GM06990 (cell line): Measurements from ENCODE around the gene RAB8B.

Source experiments
- DNase-seq: peaks from one replicate; pipeline ENCODE4 v3.0.0-alpha.2; 2011; ENCODE audit not compliant: insufficient read length; ENCODE audit errors: extremely low read depth
- H3K27me3 ChIP-seq: replicated peaks from 2 replicates; pipeline ENCODE4 v1.6.0; 2011; ENCODE audit warnings: low read length; ENCODE audit not compliant: control insufficient read depth, insufficient read depth
- H3K36me3 ChIP-seq: 2 replicates; pipeline ENCODE4 v1.5.1; 2011; ENCODE audit warnings: low read length; ENCODE audit not compliant: control insufficient read depth, insufficient read depth
- H3K4me3 ChIP-seq: replicated peaks from 2 replicates; pipeline ENCODE4 v1.5.1; 2011; ENCODE audit warnings: low read depth, mild to moderate bottlenecking, control low read depth, low read length
- TF ChIP-seq, protein P1 (sequence below): IDR thresholded peaks from 2 replicates; pipeline ENCODE4 v1.5.1; 2011; ENCODE audit warnings: low read length, control low read depth, mild to moderate bottlenecking, inconsistent platforms; ENCODE audit not compliant: insufficient read depth, poor library complexity, severe bottlenecking

Gene RAB8B

DNA sequence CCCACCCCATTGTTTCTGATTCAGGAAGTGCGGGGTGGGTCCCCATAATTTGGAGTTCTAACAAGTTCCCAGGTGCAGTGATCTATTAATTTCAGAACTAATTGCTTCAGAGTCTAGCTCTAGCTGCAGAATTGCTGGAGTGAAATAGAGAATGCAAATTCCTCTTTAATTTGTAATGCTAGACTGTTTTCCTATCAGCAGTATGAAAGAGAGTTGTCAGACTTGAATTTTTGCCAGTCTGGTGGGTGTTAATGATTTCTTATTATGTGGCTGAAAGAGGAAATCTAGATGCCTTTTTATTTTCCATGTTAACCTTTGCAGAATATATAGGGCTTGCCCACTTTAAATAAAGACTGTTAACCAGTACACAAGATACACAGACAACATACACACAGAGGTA, 111.7 kb downstream of the RAB8B start:
- H3K27me3 ChIP-seq = no peaks in the 10 kb centered on the region
- H3K36me3 ChIP-seq = peaks cover 2% of the 10 kb centered on the region
- DNase-seq = no peak
- TF ChIP-seq, protein P1, sequence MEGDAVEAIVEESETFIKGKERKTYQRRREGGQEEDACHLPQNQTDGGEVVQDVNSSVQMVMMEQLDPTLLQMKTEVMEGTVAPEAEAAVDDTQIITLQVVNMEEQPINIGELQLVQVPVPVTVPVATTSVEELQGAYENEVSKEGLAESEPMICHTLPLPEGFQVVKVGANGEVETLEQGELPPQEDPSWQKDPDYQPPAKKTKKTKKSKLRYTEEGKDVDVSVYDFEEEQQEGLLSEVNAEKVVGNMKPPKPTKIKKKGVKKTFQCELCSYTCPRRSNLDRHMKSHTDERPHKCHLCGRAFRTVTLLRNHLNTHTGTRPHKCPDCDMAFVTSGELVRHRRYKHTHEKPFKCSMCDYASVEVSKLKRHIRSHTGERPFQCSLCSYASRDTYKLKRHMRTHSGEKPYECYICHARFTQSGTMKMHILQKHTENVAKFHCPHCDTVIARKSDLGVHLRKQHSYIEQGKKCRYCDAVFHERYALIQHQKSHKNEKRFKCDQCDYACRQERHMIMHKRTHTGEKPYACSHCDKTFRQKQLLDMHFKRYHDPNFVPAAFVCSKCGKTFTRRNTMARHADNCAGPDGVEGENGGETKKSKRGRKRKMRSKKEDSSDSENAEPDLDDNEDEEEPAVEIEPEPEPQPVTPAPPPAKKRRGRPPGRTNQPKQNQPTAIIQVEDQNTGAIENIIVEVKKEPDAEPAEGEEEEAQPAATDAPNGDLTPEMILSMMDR = no peak
- H3K4me3 ChIP-seq = no peak overlapping the region

DNA sequence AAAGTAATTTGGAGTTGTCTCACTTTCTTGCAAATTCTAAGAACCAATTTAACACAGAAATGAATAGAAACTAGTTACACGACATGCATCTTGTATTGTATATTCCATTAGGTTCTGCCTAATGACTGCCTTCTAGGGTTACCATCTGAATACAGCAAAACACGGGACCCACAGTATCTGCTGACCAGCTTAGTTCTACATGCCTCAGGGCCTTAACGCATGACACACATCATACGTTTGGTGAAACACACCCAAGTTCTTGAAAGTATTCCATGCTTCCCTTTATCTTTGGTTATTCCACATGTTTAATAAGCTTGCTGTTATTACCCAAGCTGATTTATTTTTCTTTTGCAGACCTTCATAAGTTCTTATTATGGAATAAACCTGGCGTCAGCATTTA, 115.9 kb downstream of the RAB8B start:
- H3K27me3 ChIP-seq = no peaks in the 10 kb centered on the region
- DNase-seq = no peak
- peaks cover 1% of the 10 kb centered on the region; the same call in 1 of the 2 replicates for H3K36me3 ChIP-seq

DNA sequence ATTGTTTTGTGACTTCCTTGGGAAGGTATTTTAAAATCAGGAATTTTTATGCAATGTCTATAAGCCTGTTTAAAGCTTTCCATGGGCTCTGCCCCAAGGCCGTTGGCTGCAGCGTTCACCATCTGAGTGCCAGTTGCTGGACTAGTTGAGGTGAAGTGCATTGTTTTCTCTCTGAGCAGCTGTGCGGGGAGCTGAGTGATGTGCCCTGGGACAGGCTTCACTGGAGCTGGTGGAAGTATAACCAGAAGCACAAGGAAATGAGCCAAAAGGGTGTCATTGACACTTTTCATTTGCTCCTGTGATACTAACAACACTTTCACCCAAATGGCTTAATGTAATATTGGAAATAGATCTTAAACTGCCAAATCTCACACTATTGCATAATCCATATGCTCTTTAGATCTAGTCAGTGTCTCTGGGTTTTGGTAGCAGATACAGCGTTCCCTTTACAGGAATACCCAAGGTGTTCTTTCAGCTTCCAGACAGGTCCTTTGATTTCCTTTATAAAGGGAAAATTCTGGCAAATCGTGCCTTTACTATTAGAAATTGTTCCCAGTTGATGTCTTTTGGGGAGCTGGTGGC, 117.2 kb downstream of the RAB8B start:
- peaks cover 1% of the 10 kb centered on the region; the same call in 1 of the 2 replicates for H3K36me3 ChIP-seq
- TF ChIP-seq, protein P1 = no peak
- H3K4me3 ChIP-seq = no peak overlapping the region
- DNase-seq = no peak
- H3K27me3 ChIP-seq = no peaks in the 10 kb centered on the region

More for the DNA sequence above, 115.9 kb downstream of the RAB8B start:
- TF ChIP-seq, protein P1 = no peak
- no peak overlapping the region for H3K4me3 ChIP-seq

DNA sequence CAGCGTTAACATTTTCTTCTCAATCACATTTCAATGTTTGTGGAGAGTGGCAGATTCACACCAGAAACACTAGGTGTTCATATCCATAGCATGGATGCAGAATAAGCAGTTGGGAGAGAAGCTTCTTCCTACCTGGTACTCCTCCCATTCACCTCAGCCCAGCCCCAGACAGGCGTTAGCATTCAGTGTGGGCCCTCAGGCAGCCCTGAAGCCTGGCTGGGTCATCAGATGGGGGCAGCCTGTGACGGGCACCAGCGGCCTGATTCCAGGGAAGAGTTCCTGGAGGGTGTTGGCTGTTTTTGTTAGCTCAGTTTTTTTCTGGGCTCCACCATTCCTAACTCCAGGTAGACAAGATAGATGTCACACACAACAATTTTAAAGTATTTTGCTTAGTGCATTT, 119.1 kb downstream of the RAB8B start:
- no peak overlapping the region for H3K4me3 ChIP-seq
- peaks cover 1% of the 10 kb centered on the region; the same call in 1 of the 2 replicates for H3K36me3 ChIP-seq
- DNase-seq = no peak
- TF ChIP-seq, protein P1 = no peak
- H3K27me3 ChIP-seq = no peaks in the 10 kb centered on the region

DNA sequence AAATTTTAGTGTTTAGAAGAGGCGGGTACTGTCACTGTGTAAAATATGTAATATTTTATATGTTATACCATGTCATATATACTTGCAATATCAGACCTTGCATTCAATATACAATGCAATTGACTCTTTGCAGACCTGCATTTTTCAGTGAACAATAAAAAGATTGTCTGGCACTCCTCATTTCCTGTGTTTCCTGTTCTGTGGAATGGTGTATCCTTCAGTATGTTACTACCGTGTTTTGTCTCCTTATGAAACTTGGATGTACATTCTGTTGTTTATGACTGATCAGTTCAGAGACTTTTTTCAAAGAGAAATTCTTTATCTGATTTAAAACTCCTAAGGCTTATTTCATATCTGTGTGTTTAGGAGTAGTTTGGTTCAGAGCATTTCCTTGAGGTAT, 119.5 kb downstream of the RAB8B start:
- H3K4me3 ChIP-seq = no peak overlapping the region
- TF ChIP-seq, protein P1 = no peak
- no peak for DNase-seq
- H3K27me3 ChIP-seq = no peaks in the 10 kb centered on the region
- H3K36me3 ChIP-seq = peaks cover 1% of the 10 kb centered on the region; the same call in 1 of the 2 replicates

DNA sequence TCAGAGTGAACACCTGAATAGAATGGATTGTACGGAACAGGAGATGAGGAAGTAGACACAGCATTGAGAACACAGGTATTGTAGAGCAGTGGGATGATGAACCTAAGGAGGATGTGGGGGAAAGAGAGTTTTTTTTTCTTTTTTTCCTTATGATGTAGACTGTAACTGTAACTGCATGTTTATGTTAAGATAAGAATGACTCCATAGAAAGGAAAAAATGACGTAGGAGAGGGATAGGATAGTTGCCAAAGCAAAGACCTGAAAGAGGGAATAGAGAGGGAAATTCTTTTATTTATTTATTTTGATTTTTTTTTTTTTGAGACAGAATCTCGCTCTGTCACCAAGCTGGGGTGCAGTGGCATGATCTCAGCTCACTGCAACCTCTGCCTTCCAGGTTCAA, 121.2 kb downstream of the RAB8B start:
- no peak overlapping the region for H3K4me3 ChIP-seq
- TF ChIP-seq, protein P1 = no peak

More for the DNA sequence above, 121.2 kb downstream of the RAB8B start:
- H3K36me3 ChIP-seq = peaks cover under 1% of the 10 kb centered on the region; the same call in 1 of the 2 replicates
- no peaks in the 10 kb centered on the region for H3K27me3 ChIP-seq
- DNase-seq = no peak
